GM19463 (cell line): ENCODE data around the gene TICAM1.
"Not testable (repeated sequence)": the region's sequence is repeated elsewhere in the genome, so short reads cannot be mapped to it uniquely, and the experiment has no call there.

ENCODE experiments used
- ATAC-seq: cut with Tn5 transposase; IDR thresholded peaks from one replicate; pipeline ENCODE4 v1.9.1; 2021; ENCODE audit warnings: mild to moderate bottlenecking, moderate library complexity; ENCODE audit not compliant: unreplicated experiment

The TICAM1 gene

GRCh38 chr19:4845975-4846374, 14.5 kb upstream of the TICAM1 start:
- ATAC-seq: not testable (repeated sequence)

GRCh38 chr19:4844348-4845179, 13.1 kb upstream of the TICAM1 start:
- ATAC-seq: no peak

- ATAC-seq: no peak
Observed at GRCh38 chr19:4843647-4843965, 12.1 kb upstream of the TICAM1 start.

- no peak for ATAC-seq
Observed at GRCh38 chr19:4839192-4839591, 7.7 kb upstream of the TICAM1 start.

GRCh38 chr19:4832776-4833175, 1.3 kb upstream of the TICAM1 start:
- ATAC-seq: no peak

- not testable (repeated sequence) for ATAC-seq
Observed at GRCh38 chr19:4831979-4832340, 448 bp upstream of the TICAM1 start.

GRCh38 chr19:4830768-4831265, 695 bp downstream of the TICAM1 start:
- no peak for ATAC-seq

GRCh38 chr19:4830332-4830731, 1.2 kb downstream of the TICAM1 start:
- ATAC-seq: no peak

GRCh38 chr19:4829001-4829712, 2.4 kb downstream of the TICAM1 start:
- no peak for ATAC-seq

- ATAC-seq: no peak
Observed at GRCh38 chr19:4823577-4823976, 7.9 kb downstream of the TICAM1 start.

- not testable (repeated sequence) for ATAC-seq
Observed at GRCh38 chr19:4822354-4822753, 9.2 kb downstream of the TICAM1 start.

- no peak for ATAC-seq
Observed at GRCh38 chr19:4821265-4821664, 10.2 kb downstream of the TICAM1 start.

- no peak for ATAC-seq
Observed at GRCh38 chr19:4817467-4818277, 13.8 kb downstream of the TICAM1 start.

GRCh38 chr19:4816950-4817278, 14.6 kb downstream of the TICAM1 start:
- no peak for ATAC-seq

GRCh38 chr19:4816202-4816949, 15.1 kb downstream of the TICAM1 start:
- no peak for ATAC-seq

GRCh38 chr19:4815426-4816201, 15.9 kb downstream of the TICAM1 start:
- no peak for ATAC-seq

GRCh38 chr19:4814625-4815425, 16.7 kb downstream of the TICAM1 start:
- no peak for ATAC-seq

- no peak for ATAC-seq
Observed at GRCh38 chr19:4811328-4812131, 20.0 kb downstream of the TICAM1 start.
